Urinary bladder (tissue), 2 donors: ENCODE measurements around the gene ENDOG. TPM values are rescaled to one million over a fixed set of nuclear protein-coding genes. Genes with fewer than 3 reads are reported as not detected.

Experiments used
- polyA plus RNA-seq: library from polyadenylated mRNA; stranded (reverse); fragments of 200-250 nt; gene quantifications from one replicate; pipeline ENCODE4 v1.2.3, GENCODE V29; 2013
- total RNA-seq: library from RNA; depleted of rRNA; stranded (reverse); fragments of >200 nt; gene quantifications from one replicate; pipeline ENCODE4 v1.2.3, GENCODE V29; 2014
- donor health status: healthy.

Gene ENDOG
- total and polyA plus RNA-seq, 2 donors: 6.4 to 20.7 TPM

Other genes with a start within 250 kb of the ENDOG start
- gene DYNC2I2, start 161.7 kb upstream of the ENDOG start, total RNA-seq: 26.9 TPM
- gene DYNC2I2, start 161.7 kb upstream of the ENDOG start, polyA plus RNA-seq: 30.3 TPM
- 382 TPM for gene SET, start 129.3 kb upstream of the ENDOG start, total RNA-seq
- 157 TPM for gene SET, start 129.3 kb upstream of the ENDOG start, polyA plus RNA-seq
- gene PKN3, start 116.0 kb upstream of the ENDOG start, total RNA-seq: 2.4 TPM
- 9.5 TPM for gene PKN3, start 116.0 kb upstream of the ENDOG start, polyA plus RNA-seq
- 6.3 TPM for gene ZDHHC12, start 94.4 kb upstream of the ENDOG start, total RNA-seq
- 35.5 TPM for gene ZDHHC12, start 94.4 kb upstream of the ENDOG start, polyA plus RNA-seq
- gene ZER1, start 46.6 kb upstream of the ENDOG start, total RNA-seq: 15.9 TPM
- 51.8 TPM for gene ZER1, start 46.6 kb upstream of the ENDOG start, polyA plus RNA-seq
- gene TBC1D13, start 31.2 kb upstream of the ENDOG start, total RNA-seq: 8.2 TPM
- gene TBC1D13, start 31.2 kb upstream of the ENDOG start, polyA plus RNA-seq: 22.5 TPM
- 10.6 TPM for gene SPOUT1, start 11.3 kb downstream of the ENDOG start, total RNA-seq
- gene SPOUT1, start 11.3 kb downstream of the ENDOG start, polyA plus RNA-seq: 22.4 TPM
- 5.4 TPM for gene KYAT1, start 63.5 kb downstream of the ENDOG start, total RNA-seq
- 7.8 TPM for gene KYAT1, start 63.5 kb downstream of the ENDOG start, polyA plus RNA-seq
- gene LRRC8A, start 63.6 kb downstream of the ENDOG start, total RNA-seq: 17.1 TPM
- gene LRRC8A, start 63.6 kb downstream of the ENDOG start, polyA plus RNA-seq: 62.3 TPM
- 16.8 TPM for gene PHYHD1, start 102.5 kb downstream of the ENDOG start, total RNA-seq
- 34.8 TPM for gene PHYHD1, start 102.5 kb downstream of the ENDOG start, polyA plus RNA-seq
- 11.3 TPM for gene DOLK, start 129.1 kb downstream of the ENDOG start, total RNA-seq
- gene DOLK, start 129.1 kb downstream of the ENDOG start, polyA plus RNA-seq: 16.4 TPM
- 43.1 TPM for gene NUP188, start 129.2 kb downstream of the ENDOG start, total RNA-seq
- 20.3 TPM for gene NUP188, start 129.2 kb downstream of the ENDOG start, polyA plus RNA-seq
- gene SH3GLB2, start 209.8 kb downstream of the ENDOG start, total RNA-seq: 49.6 TPM
- 119 TPM for gene SH3GLB2, start 209.8 kb downstream of the ENDOG start, polyA plus RNA-seq
- gene MIGA2, start 218.1 kb downstream of the ENDOG start, total RNA-seq: 16.4 TPM
- gene MIGA2, start 218.1 kb downstream of the ENDOG start, polyA plus RNA-seq: 34.5 TPM